ENCODE data around the gene DOK3.

DNA sequence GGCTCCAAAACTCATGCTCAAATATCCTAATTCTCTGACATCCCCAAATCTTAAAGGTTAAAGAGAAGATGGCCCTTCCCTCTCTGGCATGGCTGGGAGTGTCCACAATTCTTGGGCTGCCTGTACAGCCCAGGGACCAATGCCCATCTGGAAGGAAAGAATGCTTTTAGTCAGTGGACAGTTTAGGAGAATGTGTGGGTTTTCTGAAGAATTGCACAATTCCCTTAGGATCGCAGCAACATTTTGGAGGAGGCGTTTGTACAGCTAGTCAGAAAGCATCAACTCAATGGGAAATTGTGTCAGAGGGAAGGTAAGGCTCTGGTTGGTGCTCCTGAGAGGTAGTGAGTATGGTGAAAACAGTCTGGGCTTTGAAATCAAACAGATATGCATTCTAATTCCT, 29.8 kb upstream of the DOK3 start:
- no peak for TF ChIP-seq CTCF (IDR thresholded peaks at IDR 0.05)
- TF ChIP-seq POLR2A (IDR thresholded peaks at IDR 0.05) = no peak
